NCI-H1694 treated with DMSO at 0.1 percent for 48 hours (cell line): ENCODE data around the gene EVPL.
"Not testable (repeated sequence)": the region's sequence is repeated elsewhere in the genome, so short reads cannot be mapped to it uniquely, and the experiment has no call there.

ENCODE experiments used
- DNase-seq: peaks from one replicate; lab custom pipeline; 2025; lab: John Stamatoyannopoulos, UW

Gene EVPL

DNA sequence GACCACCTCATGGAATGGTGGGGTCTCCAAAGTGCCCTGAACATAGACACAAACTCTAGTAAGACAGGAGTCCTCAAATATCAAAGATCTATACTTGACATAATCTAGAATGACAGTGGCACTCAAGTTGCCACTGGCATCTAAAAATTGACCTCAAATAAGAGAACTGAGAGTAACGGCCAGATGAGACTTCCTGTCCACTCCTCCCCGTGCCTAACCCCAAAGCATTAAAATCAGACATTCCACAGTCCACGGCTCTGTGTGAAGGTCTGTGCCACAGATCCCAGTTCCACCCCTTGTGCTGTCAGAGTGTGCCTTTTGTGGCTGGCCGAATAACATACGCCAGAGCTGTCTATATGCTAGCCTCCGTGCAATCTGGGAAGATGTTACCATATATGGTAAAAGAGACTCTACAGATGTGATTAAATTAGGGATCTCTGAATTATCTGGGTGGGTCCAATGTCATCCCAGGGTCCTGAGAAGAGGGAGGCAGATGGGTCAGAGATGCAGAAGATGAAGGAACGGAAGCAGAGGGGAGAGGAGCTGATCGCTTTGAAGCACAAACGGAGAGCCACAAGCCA lies 21.0 kb upstream of the EVPL start:
- no peak for DNase-seq

DNA sequence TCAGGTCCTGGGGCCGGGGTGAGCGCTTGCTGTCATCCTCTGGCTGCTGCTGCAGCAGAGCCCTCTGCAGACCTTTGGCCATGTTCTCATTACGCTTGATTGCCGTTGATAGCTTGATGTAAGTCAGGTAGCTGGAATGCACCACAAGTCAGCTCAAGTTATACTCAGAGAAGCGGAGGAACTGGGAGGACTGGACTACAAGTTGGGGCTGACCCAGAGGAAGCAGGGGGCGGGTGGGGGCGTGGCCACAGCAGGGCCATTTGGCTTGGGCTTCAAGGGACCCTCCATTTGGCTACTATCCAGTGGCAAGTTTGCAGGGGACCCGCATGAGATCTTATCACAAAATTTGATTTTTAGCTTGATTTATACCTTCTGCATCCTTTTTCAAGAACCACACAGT lies 19.0 kb upstream of the EVPL start:
- no peak for DNase-seq

DNA sequence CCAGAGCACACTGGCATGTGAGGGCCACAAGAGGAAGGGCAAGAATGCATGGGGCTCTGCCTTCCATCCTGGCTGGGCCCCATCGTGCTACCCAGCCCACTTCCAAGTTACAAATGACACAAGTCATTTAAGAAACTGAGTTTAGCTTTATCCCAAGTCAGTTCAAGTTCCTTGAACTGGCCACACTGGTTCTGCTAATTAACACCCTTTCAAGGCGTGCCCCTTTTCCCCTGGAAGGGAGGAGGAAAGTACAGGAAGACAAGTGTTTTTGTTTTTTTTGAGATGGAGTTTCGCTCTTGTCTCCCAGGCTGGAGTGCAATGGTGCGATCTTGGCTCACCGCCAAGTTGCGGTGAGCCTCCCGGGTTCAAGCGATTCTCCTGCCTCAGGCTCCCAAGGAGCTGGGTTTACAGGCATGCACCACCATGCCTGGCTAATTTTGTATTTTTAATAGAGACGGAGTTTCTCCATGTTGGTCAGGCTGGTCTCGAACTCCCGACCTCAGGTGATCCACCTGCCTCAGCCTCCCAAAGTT lies 17.4 kb upstream of the EVPL start:
- DNase-seq, result not testable (repeated sequence)

DNA sequence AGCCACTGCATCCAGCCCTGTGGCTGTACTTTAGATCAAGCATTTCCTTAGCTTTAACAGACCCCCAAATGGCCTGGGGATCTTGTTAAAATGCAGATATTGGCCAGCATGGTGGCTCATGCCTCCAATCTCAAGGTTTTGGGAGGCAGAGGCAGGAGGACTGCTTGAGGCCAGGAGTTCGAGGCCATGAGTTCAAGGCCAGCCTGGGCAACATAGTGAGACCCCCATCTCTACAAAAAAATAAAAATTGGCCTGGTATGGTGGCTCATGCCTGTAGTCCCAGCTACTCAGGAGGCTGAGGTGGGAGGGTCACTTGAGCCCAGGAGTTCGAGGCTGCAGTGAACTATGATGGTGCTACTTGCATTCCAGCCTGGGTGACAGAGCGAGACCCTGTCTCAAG lies 15.8 kb upstream of the EVPL start:
- not testable (repeated sequence) for DNase-seq

DNA sequence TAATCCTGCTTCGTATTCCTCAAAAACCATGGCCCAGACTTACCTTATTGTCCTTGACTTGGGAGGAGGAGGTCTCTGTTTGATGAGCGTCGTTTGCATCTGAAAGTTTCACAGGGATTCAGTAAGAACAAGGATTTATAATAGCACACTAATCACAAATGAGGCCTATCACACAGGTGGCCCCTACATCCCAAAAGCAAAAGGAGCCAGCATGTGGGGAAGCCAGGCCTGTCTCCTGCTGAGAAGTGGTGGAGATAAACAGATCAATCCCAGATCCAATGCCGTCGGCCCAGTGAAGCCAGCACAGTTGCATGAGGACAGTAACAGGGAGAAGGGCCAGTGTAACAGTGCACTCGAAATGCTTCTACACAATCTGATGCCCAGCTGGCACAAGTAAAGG lies 13.3 kb upstream of the EVPL start:
- DNase-seq, result no peak

DNA sequence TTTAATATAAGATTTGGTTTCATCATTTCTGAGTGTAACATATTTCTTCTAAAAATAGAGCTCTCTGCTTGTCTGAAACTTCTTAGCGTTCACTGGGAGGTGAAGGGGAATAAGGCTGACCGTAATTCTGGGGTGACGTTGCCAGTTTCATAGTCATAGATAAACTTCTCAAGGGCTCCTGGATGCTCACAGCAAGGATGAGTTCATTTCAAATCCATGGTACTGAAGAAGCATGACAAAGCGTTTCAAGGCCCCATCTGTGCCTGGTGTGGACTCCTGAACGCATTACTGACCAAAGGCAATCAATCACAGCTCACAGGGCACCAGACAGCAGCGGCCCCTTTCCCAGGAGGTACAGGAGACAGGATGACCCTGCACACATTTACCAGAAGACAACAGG lies 12.0 kb upstream of the EVPL start:
- no peak for DNase-seq

DNA sequence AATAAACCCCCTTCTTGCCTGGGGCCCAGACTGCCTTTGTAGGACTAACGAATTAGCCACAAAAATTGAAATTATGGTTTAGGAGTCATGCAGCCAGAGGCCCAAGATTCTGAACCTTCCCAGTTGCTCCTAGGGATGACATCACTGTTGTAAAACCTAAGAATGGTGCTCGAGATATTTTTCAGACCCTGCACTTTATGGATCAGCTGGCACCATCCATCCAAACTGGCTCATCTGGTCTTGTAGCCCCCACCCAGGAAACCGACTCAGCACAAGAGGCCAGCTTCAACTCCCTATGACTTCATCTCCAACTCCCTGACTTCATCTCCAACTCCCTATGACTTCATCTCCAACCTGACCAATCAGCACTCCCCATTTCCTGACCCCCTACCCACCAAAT lies 10.9 kb upstream of the EVPL start:
- no peak for DNase-seq

DNA sequence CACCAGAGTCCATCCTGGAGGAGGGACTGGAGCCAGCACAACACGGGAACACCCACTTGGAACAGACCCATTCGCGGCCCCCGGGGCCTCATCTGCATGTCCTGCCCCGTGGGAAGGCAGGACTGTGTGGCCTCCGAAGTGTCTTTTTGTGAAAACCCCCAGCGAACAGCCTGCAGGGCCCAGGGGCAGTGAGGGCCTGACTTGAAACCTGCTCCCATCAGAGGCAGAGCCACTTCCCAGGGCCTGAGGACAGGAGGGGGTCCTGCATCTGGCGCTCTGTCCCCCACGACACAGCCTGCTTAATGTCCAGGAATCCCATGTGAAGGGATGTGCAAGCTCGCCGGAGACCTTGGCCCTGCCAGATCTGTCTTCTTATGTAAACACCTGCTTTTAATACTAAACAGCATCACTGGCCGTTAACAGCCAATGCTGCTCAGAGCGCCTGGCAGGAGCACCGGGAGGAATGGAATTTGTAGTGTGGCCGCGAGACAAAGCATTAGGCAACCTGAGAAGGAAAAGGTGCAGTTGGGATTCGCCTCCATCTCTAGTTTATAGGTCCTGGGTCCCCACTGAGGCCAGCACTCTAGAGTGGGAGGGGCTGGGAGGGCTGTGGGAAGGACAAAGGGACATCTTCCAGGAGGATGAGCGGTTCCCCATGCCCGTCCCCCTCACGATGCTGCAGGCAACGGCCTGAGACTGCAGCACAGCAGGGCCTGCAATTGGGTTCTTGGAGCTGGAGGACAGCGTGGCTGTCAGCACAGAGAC lies 9.6 kb upstream of the EVPL start:
- DNase-seq, result no peak

DNA sequence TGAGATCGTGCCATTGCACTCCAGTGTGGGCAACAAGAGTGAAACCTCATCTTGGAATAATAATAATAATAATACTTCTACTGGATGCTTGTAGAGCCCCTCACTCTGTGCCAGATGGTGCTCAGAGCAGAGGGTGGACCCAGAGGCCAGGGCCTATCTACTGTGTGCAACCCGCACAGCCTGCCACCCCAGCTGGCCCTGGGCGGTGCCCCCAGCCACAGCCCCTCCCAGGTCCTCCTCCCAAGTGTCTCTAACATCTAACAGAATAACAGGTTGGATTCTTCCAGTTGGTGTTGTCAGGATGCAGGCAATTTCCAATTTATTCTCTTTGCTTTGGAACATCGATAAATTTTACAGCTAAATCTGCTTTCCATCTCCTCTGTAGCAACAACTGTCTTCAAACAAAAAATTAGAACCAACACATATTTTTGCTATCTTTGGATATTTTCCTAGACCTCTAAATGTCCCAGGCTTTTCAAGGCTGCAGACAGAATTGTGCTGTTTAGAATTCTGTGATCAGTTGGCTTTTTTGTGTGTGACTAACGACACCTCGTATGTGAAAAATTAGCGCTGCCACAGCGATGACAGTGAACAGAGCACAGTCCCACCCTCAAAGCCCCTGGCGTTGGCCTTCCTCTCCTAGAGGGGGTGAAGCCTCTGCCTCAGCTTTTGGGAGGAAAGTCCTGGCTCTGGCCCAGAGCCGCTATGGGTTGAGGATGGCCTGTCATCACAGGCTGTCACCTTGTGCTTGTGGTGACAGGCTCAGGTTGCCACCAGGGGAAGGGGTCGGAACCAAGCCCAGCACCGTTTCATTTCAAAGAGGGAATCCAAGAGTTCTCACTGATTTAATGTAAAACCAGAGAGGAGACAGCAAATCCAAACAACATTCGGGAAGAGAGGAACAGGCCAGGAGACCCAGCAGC lies 7.6 kb upstream of the EVPL start:
- DNase-seq, result peak; percentile 29

DNA sequence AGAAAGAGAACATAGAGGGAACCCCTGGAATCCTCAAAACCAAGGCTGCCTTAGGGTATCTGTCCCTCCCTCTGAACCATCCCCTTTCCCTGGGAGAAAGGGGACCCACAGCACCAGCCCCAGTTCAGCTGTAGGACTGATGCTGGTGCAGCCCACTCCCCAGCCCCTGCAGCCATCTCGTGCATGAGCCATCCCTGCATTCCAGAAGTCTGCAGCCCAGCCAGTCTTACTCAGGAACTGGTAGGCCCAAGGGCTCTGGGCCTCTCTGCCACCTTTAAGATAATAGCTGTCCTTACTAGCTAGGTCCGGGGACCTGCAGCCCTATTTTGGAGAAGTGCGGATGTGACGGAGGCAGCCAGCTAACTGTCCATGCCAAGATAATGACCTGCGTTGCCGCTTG lies 6.0 kb upstream of the EVPL start:
- DNase-seq, result no peak

DNA sequence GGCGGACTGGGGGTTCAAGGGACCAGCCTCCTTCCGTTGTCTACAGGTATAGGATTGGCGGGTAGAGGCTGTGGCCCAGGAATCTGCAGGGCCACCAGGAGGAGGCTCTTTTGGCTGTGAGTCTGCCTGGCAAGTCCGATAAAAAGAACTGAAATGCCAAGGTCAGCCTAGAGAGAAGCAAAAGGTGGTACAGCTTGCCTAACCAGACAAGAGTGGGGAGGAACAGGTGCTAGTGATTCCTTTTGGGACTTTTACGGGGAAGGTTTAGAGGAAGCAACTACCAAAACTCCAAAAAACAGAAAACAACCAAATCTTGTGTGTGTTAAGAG lies 5.6 kb upstream of the EVPL start:
- no peak for DNase-seq

DNA sequence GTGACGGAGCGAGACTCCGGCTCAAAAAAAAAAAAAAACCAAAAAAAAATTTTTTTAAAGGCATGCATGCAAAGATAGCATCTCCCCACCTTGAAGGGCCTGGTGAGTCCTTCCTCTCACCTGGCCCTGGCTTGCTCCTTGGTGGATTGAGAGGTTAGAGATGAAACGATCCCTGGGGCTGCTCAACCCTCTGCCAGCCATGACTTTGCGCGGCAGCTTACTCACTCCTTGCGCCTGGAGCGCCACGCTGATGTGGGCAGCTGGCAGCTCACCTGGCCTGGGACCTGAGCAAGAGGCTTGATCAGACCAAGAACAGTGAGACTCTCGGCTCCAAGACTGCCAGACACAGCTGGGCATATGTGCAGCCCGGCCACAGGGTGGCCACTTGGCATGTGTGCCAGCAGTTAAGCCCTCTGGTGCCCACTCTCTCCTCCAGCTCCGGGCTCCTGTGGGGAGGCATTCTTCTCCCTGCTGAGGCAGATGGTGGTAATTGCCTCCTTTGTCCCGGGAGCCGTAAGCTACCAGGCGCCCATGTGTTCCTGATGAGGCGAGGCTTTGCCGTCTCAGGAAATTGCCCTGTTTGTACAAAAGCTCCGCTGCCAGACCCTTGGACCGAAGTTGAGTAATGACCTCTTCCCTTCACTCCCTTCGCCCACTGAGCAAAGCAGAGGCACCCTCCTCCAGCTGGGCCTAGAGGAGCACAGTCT lies 5.1 kb upstream of the EVPL start:
- no peak for DNase-seq

DNA sequence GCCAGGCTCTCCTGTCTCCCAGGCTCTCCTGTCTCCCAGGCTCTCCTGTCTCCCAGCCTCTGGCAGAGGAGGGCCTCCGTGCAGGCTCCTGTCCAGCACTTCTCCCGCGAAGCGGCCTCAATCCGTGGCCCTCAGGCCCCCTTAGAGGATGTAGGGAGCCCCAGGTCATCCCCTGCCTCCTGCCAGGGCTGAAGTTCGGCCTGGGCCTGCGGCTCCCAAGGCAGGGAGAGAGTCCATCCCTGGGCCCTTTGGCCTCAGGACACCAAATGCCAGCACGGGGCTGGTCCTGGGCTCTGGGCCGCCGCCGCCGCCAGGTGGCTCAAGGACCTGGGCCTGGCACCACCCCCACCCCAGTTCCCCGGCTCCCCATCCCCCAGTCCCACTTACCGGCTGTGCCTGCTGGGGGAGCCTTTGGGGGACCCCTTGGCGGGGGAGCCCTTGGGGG lies 370 bp downstream of the EVPL start:
- no peak for DNase-seq

DNA sequence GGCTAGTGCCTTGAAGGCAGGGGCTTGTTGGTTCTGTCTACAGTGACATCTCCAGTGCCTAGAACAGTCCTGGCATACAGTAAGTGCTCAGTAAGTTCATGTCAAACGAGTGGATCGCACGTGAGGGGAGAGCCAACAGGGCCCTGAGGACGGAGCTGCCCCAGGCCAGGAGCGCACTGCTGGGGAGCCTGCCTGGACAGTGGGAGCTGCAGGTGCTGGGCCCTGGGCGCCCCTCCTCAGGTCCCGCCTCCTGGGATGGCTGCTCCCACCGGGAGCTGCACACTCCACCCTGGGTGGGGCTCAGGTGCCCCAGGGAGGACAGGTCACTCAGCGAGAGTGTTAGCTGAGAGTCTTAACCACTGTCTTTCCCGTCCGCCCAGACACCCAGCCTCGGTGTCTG lies 1.8 kb downstream of the EVPL start:
- no peak for DNase-seq

DNA sequence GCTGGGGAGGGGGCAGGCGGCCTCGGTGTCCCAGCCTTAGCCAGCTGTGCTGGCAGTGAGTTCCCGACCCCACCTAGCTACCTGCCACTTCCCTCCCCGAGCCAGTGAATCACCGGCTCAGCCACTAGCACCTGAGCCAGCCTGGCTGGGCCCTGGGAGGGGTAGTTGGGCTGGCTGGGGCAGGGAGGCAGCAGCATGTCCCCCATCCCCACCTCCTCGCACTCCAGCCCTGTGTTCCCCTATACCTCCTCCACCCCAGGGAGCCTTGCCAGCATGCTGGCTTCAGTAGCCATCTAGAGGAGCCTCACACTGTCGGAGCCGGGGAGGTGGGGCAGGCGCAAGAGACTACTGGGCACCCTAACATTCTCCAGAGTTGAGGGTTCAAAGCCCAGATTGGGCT lies 2.8 kb downstream of the EVPL start:
- DNase-seq, result no peak

DNA sequence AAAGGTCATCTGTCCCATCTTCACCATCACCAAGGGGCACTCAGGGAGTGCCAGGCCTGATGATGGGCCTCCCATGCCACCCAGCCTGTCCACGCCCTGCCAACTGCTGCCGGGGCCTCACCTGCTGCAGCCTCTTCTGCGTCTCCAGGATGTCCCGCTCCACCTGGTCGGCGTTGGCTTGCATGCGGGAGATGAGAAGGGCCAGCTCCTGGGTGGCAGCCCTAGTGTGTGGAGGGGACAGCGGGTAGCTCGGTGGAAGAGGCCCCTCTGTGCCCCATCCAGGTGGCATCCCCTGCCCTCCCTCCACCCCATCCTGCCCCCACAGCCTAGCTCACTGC lies 3.2 kb downstream of the EVPL start:
- no peak for DNase-seq

DNA sequence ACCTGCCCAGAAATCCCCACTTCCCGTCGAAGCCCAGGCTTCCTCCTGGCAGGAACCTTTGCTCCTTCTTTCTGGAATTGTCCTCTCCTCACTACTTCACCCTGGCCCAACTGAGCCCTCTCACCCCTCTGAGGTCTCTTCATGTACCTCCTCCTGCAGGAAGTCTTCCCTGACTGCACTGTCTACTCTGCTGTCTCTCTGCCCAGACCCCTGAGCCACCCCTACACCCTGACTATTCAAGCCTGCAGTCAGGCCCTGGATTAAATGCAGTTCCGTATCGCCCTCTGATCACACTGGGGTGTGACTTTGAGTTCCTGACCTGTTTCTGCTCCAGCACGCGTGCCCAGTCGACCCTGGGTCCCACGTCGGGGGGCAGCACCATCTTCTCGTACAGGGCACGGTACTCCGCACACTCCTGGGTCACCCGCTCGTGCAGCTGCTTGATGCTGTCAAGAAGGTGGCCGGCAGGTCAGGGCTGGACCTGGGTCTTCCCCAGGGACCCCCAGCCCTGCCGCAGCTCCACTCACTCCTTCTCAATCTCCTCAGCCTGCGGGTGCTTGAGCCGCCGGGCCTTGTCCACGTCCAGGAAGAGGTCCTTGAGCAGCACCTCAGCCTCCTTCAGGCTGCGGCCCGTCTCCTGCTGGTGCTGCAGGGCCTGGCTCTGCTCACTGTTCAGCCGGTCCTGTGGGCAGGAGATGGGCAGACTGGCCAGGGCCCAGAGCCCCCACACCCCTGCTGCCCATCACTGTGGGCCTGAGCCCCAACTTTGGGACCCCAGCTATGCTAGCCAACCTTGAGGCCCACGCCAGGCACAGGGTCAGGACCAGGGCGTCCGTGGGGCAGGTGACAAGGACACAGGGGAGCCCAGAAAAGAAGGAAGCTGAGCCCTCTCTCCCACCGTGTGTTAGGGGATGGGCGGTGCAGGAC lies 3.9 kb downstream of the EVPL start:
- DNase-seq, result no peak

DNA sequence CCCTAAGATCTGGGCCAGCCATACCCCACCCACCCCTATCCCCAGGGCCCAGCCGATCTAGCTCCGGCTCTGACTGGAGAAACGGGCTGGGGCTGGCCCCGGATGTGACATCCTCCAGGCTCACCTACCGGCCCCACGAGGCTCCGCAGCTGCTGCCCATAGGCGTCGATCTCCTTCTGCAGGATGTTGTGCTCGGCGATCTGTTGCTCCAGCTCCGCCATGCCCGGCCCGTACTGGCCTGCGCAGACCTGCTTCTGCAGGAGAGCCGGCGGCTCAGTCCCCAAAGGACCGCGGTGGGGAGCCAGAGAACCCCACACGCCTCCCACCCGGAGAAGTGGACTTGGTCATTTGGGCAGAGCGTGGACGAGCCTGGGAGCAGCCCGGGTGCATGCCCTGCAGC lies 4.8 kb downstream of the EVPL start:
- DNase-seq, result no peak

DNA sequence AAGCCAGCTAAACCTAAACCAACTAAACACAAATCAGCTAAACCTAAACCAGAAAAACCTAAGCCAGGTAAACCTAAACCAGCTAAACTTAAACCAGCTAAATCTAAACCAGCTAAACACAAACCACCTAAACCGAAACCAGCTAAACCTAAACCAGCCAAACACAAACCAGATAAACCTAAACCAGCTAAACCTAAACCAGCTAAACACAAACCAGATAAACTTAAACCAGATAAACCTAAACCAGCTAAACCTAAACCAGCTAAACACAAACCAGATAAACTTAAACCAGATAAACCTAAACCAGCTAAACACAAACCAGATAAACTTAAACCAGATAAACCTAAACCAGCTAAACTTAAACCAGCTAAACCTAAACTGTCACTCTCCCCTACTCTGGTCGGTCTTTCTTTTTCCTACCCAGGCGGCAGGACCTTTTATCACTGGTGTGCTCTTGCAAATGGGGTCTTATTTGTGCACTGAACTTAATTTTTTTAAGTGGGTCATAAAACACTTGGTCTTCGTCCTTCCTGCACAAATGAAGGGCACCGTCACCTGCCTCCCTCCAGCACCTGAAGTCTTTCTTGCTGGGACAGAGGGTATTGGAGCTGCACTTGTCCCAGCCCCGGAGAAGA lies 7.2 kb downstream of the EVPL start:
- no peak for DNase-seq

DNA sequence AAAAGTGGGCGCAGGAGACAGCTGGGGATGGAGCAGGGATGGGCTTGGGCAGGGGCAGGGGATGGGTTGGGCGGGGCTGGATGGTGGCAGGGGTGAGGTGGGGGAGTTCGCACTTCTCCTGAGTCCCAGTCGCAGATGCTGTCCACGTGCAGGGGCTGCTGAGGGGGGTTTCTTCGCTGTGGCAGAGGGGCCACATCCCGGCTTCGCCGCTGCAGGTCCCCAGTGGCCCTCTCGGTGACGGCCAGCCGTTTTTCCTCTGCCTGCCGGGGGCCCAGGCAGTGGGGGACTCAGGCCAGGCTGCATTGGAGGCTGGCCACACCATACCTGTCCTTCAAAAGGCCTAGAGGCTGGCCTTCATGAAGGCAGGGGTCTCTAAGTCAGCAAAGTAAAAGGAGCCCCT lies 8.3 kb downstream of the EVPL start:
- DNase-seq, result no peak

DNA sequence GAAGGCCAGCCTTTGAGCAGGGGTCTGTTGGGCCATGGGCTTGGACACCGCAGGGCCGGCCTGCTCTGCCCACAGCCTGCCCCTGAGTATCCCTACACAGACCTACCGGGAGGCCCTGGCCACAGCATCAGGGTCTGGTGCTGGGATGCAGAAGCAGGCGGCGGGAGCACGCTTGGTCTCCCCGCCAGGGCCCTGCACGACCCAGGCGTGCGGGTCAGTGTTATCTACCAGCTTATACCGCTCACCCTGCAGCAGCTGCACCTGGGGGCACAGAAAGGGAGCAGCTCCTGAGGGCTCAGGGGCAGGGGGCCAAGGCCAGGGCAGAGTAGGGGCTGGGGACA lies 8.8 kb downstream of the EVPL start:
- no peak for DNase-seq
